ENCODE data around the gene ZNF208. TPM values are rescaled to one million over a fixed set of nuclear protein-coding genes. Genes with fewer than 3 reads are reported as not detected.

Gene ZNF208
- 0.13 and 0.14 TPM in 2 replicates for total RNA-seq

DNA sequence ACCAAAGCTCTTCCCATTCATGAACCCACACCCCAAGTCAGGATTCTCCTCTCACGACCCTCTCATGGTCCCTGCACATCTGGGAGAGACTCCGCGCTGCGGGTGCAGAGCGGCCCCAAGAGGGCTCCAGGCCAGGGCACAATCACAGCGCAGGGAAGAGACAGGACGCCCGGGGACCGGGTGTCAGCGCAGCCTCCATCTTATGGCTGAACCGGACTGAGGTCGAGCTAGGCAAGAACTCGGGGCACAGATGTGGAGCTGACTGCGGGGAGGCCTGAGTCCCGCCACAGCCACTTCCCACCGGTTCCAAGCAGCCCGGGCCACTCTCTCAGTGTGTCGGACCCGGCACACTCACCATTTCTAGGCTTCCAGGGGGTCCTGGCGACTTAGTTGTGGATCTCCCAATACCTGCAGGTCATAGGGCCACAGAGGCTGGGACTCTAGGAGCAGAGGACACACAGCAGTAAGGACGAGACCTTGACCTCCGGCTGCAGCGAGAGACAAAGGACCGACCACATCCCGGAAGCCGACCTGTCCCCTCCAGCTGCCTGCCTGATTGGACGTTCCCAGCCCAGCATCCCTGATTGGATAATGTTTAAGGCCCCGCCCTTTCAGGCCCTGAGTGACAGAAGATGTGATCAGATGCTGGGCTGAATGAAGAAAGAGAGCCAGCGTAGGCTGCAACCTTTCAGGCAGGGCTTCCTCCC lies at the start of gene ZNF208:
ZNF208 (minus strand) TSS at position 507 of the 707 bp plus-strand sequence; CDS start at position 358, 149 bp downstream.

Other genes starting within 250 kb of the ZNF208 start
- gene ZNF100, start 243.4 kb downstream of the ZNF208 start, total RNA-seq, result 10.0 and 12.4 TPM in 2 replicates
- gene ZNF43, start 174.8 kb downstream of the ZNF208 start, total RNA-seq, result 14.1 and 14.3 TPM in 2 replicates
- gene ZNF257, start 41.5 kb upstream of the ZNF208 start, total RNA-seq, result 0.80 and 2.5 TPM in 2 replicates
- gene ZNF676, start 186.0 kb upstream of the ZNF208 start, total RNA-seq, result under 0.01 and 0.14 TPM in 2 replicates

Measured in thoracic aorta endothelial cell (primary cell).